ENCODE measurements around the gene FAM53A.

Gene FAM53A

DNA sequence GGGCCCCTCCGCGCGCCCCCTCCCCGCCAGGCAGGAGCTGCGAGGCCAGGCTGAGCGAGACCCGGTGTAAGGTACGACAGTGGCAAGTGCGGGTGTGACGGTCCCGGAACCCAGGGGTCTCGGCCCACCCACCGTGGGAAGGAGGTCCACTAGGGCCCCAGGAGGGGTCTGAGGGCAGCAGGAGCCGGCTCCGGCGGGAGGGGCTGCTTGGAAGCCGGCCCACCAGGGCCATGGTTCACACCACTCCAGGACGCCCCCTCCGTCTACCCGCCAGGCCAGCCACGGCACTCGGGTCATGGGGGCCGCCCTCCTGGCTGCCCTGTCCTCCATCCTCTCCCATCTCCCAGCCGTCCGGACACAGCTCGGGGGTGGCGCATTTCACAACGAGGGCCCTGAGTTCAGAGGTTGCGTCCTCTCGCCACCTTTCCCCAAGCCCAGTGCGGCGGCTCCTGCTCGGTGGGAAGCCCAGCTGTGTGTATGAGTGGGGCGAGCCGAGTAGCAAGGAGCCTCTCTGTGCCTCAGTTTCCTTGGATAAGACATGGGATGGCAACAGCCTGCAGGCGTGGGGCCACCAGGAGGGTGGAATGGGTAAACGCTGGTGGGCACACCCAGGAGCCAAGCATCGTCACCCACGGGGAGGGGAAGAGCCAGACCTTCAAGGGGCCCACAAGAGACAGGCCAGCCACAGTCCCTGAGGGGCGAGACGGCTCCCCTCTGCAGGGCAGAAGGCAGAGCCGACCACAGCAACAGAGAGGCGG lies 81.3 kb downstream of the FAM53A start:
- H3K9ac ChIP-seq (ENCODE audit: insufficient read length) = no peak overlapping the region
- TF ChIP-seq FOXP2 (optimal IDR thresholded peaks at IDR 0.05; ENCODE audit: control extremely low read depth, extremely low read length, insufficient read depth) (no peak), POLR2AphosphoS5 (IDR thresholded peaks at IDR 0.05; ENCODE audit: borderline replicate concordance, low read depth, low read length) (no peak), EZH2 (IDR thresholded peaks at IDR 0.05) (no peak)
- H3K9me3 ChIP-seq (ENCODE audit: low read depth, low read length) = no peaks in the 10 kb centered on the region
- H3K36me3 ChIP-seq (ENCODE audit: insufficient read depth, low read length) = no peaks in the 10 kb centered on the region
- no peak overlapping the region for H3K27ac ChIP-seq
- no peak for DNase-seq (ENCODE audit: low read depth, low spot score)
- no peak overlapping the region for H3K4me3 ChIP-seq

DNA sequence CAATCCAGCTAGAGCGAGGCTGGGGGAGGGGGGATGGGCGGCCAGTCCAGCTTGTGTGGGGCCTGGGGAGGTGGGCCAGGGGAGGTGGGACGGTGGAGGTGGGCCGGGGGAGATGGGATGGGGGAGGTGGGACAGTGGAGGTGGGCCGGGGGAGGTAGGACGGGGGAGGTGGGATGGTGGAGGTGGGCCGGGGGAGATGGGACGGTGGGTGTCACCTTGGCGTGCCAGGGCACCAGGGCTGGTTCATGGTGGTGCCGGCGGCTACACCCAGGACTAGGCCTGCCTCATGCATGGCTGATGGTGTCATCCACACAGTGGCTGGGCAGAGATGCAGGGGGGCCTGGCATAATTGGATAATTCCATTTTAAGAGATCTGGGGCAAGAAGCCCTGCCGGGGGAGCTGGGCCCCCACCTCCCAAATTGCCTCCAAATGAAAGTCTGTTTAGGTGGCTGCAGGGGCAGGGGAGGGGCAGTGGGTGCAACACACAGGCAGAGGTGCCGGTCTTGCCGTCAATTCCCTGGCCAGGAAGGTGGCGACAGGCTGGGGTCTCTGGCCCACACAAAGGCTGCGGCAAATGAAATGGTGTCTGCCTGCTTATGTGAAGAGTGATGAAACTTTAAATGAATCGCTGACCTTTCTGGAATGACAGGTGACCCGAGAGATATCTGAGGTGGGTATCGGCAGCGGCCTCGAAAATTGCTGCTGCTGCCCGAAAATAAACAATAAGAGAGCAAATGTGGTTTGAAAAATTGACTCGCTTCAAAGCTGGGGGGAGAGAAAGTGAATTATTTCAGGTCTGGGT lies 82.1 kb downstream of the FAM53A start:
- no peak overlapping the region for H3K27ac ChIP-seq
- no peak overlapping the region for H3K9ac ChIP-seq (ENCODE audit: insufficient read length)
- H3K36me3 ChIP-seq (ENCODE audit: insufficient read depth, low read length) = no peaks in the 10 kb centered on the region
- no peak for DNase-seq (ENCODE audit: low read depth, low spot score)
- H3K4me3 ChIP-seq = no peak overlapping the region
- TF ChIP-seq POLR2AphosphoS5 (IDR thresholded peaks at IDR 0.05; ENCODE audit: borderline replicate concordance, low read depth, low read length) (no peak), FOXP2 (optimal IDR thresholded peaks at IDR 0.05; ENCODE audit: control extremely low read depth, extremely low read length, insufficient read depth) (no peak), EZH2 (IDR thresholded peaks at IDR 0.05) (no peak)
- H3K9me3 ChIP-seq (ENCODE audit: low read depth, low read length) = no peaks in the 10 kb centered on the region

- H3K9me3 ChIP-seq (ENCODE audit: low read depth, low read length) = no peaks in the 10 kb centered on the region
- no peak for DNase-seq (ENCODE audit: low read depth, low spot score)
- no peaks in the 10 kb centered on the region for H3K36me3 ChIP-seq (ENCODE audit: insufficient read depth, low read length)
- H3K27ac ChIP-seq = no peak overlapping the region
- TF ChIP-seq FOXP2 (optimal IDR thresholded peaks at IDR 0.05; ENCODE audit: control extremely low read depth, extremely low read length, insufficient read depth) = no peak
- no peak overlapping the region for H3K9ac ChIP-seq (ENCODE audit: insufficient read length)
- no peak overlapping the region for H3K4me3 ChIP-seq
These were observed 82.6 kb downstream of the FAM53A start for GRCh38 chr4:1601533-1601835.

DNA sequence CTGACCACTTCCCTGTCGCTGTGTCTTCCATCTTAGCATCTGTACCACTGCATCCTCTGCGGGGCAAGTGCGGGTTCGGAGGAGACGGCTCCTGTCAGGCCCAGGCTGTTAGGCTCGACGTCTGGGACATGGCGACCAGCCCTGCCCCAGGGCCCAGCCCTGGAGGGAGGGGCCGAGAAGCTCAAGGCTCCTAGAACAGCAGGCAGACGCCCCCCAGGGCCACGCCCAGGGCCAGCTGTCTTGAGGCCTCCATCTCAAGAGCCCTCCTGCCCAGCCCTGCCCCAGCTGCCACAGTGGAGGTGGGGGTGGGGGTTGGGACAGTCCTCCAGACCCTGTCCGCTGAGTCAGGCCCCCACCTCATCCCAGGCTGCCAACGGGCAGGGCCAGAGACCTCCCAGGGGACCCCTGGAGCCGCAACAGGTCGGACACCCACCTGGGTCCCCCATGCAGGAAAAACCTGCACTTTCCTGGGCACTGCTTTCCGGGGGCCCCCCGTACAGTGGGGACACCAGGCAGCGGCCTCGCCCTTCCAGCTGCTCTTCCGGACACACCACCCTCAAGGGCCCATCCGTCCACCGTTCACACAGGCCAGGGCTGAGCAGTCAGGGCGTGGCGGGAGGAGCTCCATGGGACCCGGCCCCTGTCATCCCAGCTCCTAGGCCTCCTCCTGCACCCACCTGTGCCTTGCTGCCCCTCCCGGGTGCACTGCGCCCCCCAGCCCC lies 83.1 kb downstream of the FAM53A start:
- Histone ChIP-seq H3K9me3 (ENCODE audit: low read depth, low read length) (no peaks in the 10 kb centered on the region), H3K4me3 (no peak overlapping the region), H3K9ac (ENCODE audit: insufficient read length) (no peak overlapping the region), H3K27ac (no peak overlapping the region), H3K36me3 (ENCODE audit: insufficient read depth, low read length) (no peaks in the 10 kb centered on the region)
- no peak for DNase-seq (ENCODE audit: low read depth, low spot score)
- no peak for TF ChIP-seq POLR2AphosphoS5 (IDR thresholded peaks at IDR 0.05; ENCODE audit: borderline replicate concordance, low read depth, low read length)
- no peak for TF ChIP-seq FOXP2 (optimal IDR thresholded peaks at IDR 0.05; ENCODE audit: control extremely low read depth, extremely low read length, insufficient read depth)
- no peak for TF ChIP-seq EZH2 (IDR thresholded peaks at IDR 0.05)

- TF ChIP-seq EZH2 (IDR thresholded peaks at IDR 0.05) = no peak
- TF ChIP-seq POLR2AphosphoS5 (IDR thresholded peaks at IDR 0.05; ENCODE audit: borderline replicate concordance, low read depth, low read length) = no peak
- TF ChIP-seq FOXP2 (optimal IDR thresholded peaks at IDR 0.05; ENCODE audit: control extremely low read depth, extremely low read length, insufficient read depth) = no peak
- Histone ChIP-seq H3K36me3 (ENCODE audit: insufficient read depth, low read length) (no peaks in the 10 kb centered on the region), H3K27ac (no peak overlapping the region), H3K9me3 (ENCODE audit: low read depth, low read length) (no peaks in the 10 kb centered on the region), H3K9ac (ENCODE audit: insufficient read length) (no peak overlapping the region), H3K4me3 (no peak overlapping the region)
- no peak for DNase-seq (ENCODE audit: low read depth, low spot score)
These were observed 83.8 kb downstream of the FAM53A start for GRCh38 chr4:1600211-1600780.

DNA sequence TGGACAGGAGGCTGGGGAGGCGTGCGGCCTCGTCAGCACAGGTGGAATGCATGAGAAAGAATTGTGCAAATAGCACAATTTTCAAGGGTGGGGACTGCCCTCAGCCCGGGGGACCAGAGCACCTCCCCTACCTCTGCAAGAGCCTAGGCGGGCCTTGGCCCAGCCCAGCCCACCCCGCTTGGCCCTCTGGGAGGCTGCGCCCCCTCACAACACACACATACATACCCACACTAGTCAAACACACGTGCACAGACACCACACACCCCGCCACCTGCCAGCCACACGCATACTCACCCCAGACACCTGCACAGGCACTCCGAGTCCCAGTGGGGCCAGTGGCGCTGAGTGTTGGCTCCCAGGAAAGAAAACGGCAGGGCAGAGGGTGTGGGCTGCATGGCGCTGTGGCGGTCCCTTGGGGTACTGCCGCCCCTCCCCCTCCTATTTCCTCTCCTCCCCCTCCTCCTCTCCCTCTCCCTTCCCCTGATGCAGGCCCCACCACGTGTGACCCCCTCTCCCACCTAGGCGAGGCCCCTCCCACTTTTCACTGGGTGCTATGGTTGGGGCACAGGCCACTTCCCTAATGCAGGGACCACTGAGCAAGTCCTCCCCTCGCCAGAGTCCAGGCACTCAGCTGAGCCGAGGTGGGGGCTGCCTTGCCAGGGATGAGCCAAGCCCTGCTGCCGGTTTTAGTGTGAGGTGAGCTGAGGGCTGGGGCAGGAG lies 84.5 kb downstream of the FAM53A start:
- Histone ChIP-seq H3K9me3 (ENCODE audit: low read depth, low read length) (no peaks in the 10 kb centered on the region), H3K4me3 (no peak overlapping the region), H3K27ac (no peak overlapping the region), H3K9ac (ENCODE audit: insufficient read length) (no peak overlapping the region), H3K36me3 (ENCODE audit: insufficient read depth, low read length) (no peaks in the 10 kb centered on the region)
- no peak for DNase-seq (ENCODE audit: low read depth, low spot score)
- no peak for TF ChIP-seq POLR2AphosphoS5 (IDR thresholded peaks at IDR 0.05; ENCODE audit: borderline replicate concordance, low read depth, low read length)

DNA sequence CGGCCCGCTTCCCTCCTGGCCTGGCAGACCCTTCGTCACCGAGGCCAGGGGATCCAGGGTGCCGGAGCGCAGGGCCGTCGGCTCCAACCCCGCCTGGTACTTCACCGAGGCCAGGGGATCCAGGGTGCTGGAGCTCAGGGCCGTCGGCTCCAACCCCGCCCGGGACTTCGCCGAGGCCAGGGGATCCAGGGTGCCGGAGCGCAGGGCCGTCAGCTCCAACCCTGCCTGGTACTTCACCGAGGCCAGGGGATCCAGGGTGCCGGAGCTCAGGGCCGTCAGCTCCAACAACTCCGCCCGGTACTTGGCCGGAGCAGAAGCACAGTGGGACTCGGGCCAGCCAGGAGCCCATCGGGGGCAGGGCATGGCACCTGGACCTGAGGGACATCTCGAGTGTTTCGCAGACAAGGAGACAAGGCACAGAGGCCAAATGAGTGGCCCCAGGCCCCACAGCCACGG lies 85.1 kb downstream of the FAM53A start:
- Histone ChIP-seq H3K4me3 (no peak overlapping the region), H3K9ac (ENCODE audit: insufficient read length) (no peak overlapping the region), H3K36me3 (ENCODE audit: insufficient read depth, low read length) (no peaks in the 10 kb centered on the region), H3K27ac (no peak overlapping the region), H3K9me3 (ENCODE audit: low read depth, low read length) (no peaks in the 10 kb centered on the region)
- no peak for TF ChIP-seq EZH2 (IDR thresholded peaks at IDR 0.05)
- no peak for TF ChIP-seq FOXP2 (optimal IDR thresholded peaks at IDR 0.05; ENCODE audit: control extremely low read depth, extremely low read length, insufficient read depth)
- TF ChIP-seq POLR2AphosphoS5 (IDR thresholded peaks at IDR 0.05; ENCODE audit: borderline replicate concordance, low read depth, low read length) = no peak
- DNase-seq (ENCODE audit: low read depth, low spot score) = no peak

Data from SK-N-MC (cell line).